SJCRH30 (cell line): Measurements from ENCODE around the gene FANCC. TPM values are rescaled to one million over a fixed set of nuclear protein-coding genes. Genes with fewer than 3 reads are reported as not detected.

Experiments used
- DNase-seq, 2 experiments: peaks; one replicate each; pipeline ENCODE4 v3.0.0-alpha.2; 2015 to 2020
- H3K27ac ChIP-seq: fragments of 250-450 bp; sonication (Bioruptor Pico); 2 replicates; pipeline ENCODE4 v1.5.1; 2020; ENCODE audit warnings: mild to moderate bottlenecking, moderate library complexity
- H3K27me3 ChIP-seq: fragments of 250-450 bp; sonication (Bioruptor Pico); 2 replicates; pipeline ENCODE4 v1.5.1; 2020; ENCODE audit warnings: mild to moderate bottlenecking, moderate library complexity
- H3K36me3 ChIP-seq: fragments of 250-450 bp; sonication (Bioruptor Pico); 2 replicates; pipeline ENCODE4 v1.5.1; 2020; ENCODE audit warnings: mild to moderate bottlenecking, moderate library complexity
- H3K4me1 ChIP-seq: fragments of 250-450 bp; sonication (Bioruptor Pico); 2 replicates; pipeline ENCODE4 v1.5.1; 2020; ENCODE audit warnings: mild to moderate bottlenecking, moderate library complexity
- H3K4me3 ChIP-seq: fragments of 250-450 bp; sonication (Bioruptor Pico); 2 replicates; pipeline ENCODE4 v1.5.1; 2020; ENCODE audit warnings: mild to moderate bottlenecking, moderate library complexity
- H3K9me3 ChIP-seq: fragments of 250-450 bp; sonication (Bioruptor Pico); replicated peaks from 2 replicates; pipeline ENCODE4 v1.5.1; 2020; ENCODE audit warnings: mild to moderate bottlenecking, moderate library complexity
- total RNA-seq: library from RNA; depleted of rRNA; stranded (reverse); fragments of >200 nt; shearing (Covaris generic); gene quantifications from 2 replicates; pipeline ENCODE4 v1.2.3, GENCODE V29; 2014

Gene FANCC
- total RNA-seq, 1 experiment from 2014 or later, result 28.7 TPM

DNA sequence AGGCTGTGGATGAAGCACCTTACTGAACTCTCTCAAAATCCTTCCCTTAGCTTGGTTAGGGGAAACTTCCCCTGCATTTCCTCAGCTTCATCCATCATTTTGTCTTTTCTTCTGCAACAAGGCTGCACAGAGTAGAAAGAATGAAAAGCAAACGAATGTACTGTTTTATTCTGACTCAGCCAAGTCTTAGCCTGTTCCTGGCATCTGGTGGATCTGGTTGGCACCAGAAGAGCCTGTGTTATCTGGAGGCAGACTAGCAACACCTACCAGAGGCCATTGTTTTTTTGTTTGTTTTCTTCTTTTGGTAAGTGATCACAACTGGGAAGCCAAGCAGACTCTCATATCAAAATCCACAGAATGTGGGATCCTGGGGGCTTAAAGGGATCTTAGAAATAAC lies 200.7 kb downstream of the FANCC start:
- Histone ChIP-seq H3K27me3 (no peaks in the 10 kb centered on the region), H3K27ac (no peak overlapping the region), H3K36me3 (peaks cover 3% of the 10 kb centered on the region; the same call in 1 of the 2 replicates), H3K4me1 (no peaks in the 10 kb centered on the region), H3K4me3 (no peak overlapping the region), H3K9me3 (no peaks in the 10 kb centered on the region)
- no peak for DNase-seq

DNA sequence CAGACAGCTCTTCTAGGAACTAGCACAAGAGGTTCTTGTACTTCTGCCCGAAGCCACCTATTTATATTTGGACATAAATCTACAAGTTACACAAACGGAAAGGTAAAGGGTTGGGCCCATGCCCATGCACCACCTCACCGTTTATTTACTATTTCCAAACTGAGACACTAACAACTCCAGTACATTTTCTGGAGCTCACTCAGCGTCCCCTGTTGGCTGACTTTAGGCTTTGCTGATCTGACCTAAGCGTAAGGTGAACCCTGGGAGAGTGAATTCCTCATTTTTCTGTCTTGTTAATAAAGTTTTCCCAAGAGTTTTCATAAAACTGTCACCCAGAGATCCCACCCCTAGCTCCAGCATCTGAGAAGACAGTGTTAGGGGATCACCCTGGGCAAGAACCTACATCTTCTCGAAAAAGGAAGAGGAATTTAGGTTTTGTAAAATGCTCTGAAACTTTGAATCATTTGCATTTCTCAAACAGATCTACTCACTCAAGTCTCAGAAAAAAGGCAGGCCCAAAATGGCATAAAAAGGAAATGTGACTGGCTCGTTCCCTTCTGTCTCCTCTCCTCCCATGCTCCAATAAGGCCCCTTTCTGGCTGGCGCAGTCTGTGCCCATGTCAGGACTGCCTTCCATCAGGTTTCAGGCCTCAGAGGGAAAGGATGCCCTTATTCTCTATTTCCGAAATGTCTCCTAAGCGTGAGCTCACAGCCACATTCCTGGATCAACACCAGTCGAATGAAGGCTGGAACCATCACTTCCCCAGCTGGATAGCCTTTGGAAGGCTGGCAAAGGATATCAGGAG lies 201.3 kb downstream of the FANCC start:
- Histone ChIP-seq H3K36me3 (peaks cover 9% of the 10 kb centered on the region; the same call in 1 of the 2 replicates), H3K4me1 (no peaks in the 10 kb centered on the region), H3K4me3 (no peak overlapping the region), H3K27ac (no peak overlapping the region), H3K27me3 (no peaks in the 10 kb centered on the region), H3K9me3 (no peaks in the 10 kb centered on the region)
- no peak for DNase-seq

DNA sequence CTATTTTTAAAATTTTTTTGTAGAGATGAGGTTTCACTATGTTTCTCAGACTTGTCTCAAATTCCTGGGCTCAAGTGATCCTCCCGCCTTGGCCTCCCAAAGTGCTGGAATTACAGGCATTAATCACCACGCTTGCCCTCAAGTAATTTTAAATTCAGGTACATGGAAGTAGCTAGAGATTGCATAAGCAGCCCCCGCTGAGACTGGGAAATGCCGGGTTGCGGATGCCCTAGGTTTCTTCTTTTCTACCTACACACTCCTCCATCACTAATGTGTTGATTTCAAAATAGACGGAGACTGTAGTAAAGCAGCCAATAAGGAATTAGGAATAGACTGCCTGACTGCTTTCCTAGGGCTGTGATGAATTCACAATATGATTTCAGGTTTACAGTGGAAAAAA lies 202.4 kb downstream of the FANCC start:
- H3K27me3 ChIP-seq, result no peaks in the 10 kb centered on the region
- no peak for DNase-seq
- no peak overlapping the region for H3K4me3 ChIP-seq
- H3K9me3 ChIP-seq, result no peaks in the 10 kb centered on the region
- H3K4me1 ChIP-seq, result no peaks in the 10 kb centered on the region
- peaks cover 17% of the 10 kb centered on the region for H3K36me3 ChIP-seq
- no peak overlapping the region for H3K27ac ChIP-seq

DNA sequence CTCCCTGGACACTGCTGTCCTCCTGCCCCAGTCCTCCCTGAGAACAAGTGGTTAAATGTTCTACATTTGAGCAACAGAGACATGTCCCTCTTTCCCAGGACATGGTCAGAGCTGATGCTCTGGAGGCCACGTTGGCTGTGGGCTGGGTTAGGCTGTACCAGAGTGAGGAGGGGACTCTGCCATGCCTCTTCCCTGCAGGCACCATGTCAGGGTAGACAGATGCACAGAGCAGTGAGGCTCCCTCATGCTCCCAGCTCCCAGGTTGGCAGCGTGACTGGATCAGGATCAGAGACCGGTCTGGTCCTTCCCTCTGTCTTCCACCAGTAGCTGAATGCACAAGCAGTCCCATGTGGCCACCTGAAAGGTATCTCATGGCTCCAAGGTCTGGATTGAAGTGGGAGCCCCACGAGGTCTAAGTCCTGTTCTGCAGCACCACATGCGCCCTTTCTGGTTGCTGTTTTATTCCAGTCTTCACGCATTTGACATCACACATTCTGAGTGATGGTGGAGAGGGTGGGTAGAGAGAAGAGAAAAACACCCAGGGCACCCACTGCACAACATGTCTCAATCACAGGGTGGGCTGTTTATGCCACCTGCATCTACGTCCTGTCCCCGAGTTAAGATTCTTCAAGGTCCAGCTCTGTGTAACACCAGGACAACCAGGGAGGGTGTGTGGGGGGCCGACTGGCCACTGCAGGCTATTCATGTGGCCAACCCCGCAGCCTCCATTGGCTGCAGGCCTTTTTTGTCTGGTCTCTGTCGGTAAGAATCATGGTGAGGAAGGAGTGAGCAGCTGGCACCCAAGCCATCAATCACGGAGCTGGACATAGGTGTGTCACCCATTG lies 204.9 kb downstream of the FANCC start:
- Histone ChIP-seq H3K4me1 (no peaks in the 10 kb centered on the region), H3K27ac (no peak overlapping the region), H3K27me3 (no peaks in the 10 kb centered on the region), H3K4me3 (no peak overlapping the region), H3K36me3 (peaks cover 18% of the 10 kb centered on the region), H3K9me3 (no peaks in the 10 kb centered on the region)
- DNase-seq, result no peak

DNA sequence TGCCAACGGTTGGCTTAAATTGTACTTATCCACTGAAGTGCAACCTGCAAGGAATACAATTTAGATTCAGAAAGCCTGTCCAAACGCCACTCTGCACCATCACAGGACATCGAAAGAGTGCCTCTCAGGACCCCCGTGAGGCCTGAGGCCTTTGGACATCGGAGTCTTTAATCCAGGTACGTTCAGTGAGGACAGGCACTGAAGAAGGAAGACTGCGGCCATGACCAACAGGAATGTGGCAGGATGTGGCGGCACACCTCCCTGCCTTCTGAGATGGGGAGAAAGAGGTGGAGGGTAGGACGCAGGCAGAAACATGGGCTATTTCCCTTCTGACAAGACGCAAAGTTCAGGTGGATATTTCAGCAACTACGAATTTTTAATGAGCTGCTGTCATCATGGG lies 205.8 kb downstream of the FANCC start:
- no peak overlapping the region for H3K27ac ChIP-seq
- peaks cover 21% of the 10 kb centered on the region for H3K36me3 ChIP-seq
- H3K4me1 ChIP-seq, result no peaks in the 10 kb centered on the region
- no peak overlapping the region for H3K4me3 ChIP-seq
- DNase-seq, result no peak
- no peaks in the 10 kb centered on the region for H3K9me3 ChIP-seq
- no peaks in the 10 kb centered on the region for H3K27me3 ChIP-seq

DNA sequence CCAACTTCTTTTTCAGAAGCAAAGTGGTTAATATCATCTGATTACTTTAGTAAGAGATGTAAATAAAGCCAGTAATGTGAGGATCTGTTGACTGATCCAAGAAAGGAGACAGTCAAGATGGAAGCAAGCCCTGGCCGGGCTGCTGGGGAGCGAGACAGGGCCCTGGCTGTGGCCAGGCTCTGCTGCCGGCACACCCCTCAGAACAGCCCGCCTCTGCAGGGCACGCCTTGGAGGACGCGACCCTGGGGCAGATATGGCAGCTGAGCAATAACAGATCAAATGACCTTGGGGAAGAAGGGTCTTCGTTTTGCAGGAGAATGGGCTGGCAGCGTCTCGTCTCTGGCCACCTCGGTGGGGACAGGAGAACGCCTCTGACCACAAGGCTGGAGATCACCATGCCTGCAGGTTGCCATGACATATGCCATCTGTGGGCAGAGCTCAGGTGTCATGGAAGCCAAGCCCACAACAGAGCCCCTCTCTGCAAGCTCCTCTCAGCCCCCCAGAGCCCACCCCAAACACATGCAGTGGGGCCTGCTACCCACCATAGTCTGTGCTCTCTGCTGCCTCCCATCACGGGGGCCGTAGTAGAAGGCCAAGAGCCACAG lies 206.5 kb downstream of the FANCC start:
- Histone ChIP-seq H3K27ac (no peak overlapping the region), H3K27me3 (no peaks in the 10 kb centered on the region), H3K36me3 (peaks cover 28% of the 10 kb centered on the region), H3K4me3 (no peak overlapping the region), H3K9me3 (no peaks in the 10 kb centered on the region), H3K4me1 (no peaks in the 10 kb centered on the region)
- DNase-seq, result no peak

DNA sequence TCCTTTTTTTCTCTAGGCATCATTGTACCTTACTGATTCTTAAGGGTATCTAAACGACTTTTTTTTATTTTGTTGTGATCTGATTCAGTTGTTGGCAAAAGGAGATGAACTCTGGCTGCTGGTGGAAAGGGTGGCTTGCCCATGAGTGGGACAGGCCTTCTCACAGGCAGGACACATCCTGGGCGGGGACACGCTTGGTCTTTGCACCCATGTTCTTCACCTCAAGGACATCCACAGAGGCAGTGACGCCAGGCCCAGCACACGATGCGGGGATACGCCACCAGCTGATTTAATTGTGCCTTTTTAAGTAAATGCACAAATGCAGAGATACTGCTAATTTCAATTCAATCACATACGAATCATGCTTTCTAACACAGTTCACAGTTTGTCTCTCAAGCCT lies 208.1 kb downstream of the FANCC start:
- Histone ChIP-seq H3K9me3 (no peaks in the 10 kb centered on the region), H3K36me3 (peaks cover 28% of the 10 kb centered on the region), H3K4me3 (no peak overlapping the region), H3K27me3 (no peaks in the 10 kb centered on the region), H3K4me1 (no peaks in the 10 kb centered on the region), H3K27ac (no peak overlapping the region)
- DNase-seq, result no peak

DNA sequence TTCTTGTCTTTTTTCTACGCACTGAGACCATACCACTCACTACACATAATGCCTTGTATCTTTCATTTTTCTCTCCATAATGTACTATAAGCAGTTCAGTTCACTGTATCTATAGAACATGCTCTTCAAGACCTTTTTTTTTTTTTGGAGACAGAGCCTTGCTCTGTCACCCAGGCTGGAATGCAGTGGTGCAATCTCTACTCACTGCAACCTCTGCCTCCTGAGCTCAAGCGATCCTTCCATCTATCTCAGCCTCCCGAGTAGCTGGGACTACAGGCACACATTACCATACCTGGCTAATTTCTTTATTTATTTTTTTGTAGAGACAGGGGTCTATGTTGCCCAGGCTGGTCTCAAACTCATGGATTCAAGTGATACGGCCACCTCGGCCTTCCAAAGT lies 208.7 kb downstream of the FANCC start:
- Histone ChIP-seq H3K4me1 (no peaks in the 10 kb centered on the region), H3K27ac (no peak overlapping the region), H3K36me3 (peaks cover 28% of the 10 kb centered on the region), H3K4me3 (no peak overlapping the region), H3K27me3 (no peaks in the 10 kb centered on the region), H3K9me3 (no peaks in the 10 kb centered on the region)
- no peak for DNase-seq

DNA sequence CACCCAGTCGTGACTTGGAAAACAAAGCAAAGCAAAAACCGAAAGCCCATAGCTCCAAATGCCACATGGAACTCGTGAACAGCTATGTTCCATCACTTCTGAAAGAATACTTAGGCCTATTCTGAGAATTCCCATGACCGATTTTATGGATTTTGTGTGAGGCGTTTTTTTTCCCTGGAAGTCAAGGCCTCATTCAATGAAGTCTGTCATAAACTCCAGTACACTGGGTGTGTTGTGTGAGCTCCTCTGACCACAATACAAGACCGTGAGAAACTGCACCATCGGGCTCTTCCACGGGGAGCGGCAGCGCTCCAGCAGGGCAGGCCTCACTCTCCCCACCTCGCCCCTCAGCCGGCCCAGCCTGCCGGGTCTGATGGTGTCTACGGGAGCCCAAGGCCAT lies 209.5 kb downstream of the FANCC start:
- H3K27me3 ChIP-seq, result no peaks in the 10 kb centered on the region
- no peak overlapping the region for H3K27ac ChIP-seq
- no peaks in the 10 kb centered on the region for H3K9me3 ChIP-seq
- H3K4me1 ChIP-seq, result no peaks in the 10 kb centered on the region
- no peak overlapping the region for H3K4me3 ChIP-seq
- no peak for DNase-seq
- H3K36me3 ChIP-seq, result peaks cover 28% of the 10 kb centered on the region

DNA sequence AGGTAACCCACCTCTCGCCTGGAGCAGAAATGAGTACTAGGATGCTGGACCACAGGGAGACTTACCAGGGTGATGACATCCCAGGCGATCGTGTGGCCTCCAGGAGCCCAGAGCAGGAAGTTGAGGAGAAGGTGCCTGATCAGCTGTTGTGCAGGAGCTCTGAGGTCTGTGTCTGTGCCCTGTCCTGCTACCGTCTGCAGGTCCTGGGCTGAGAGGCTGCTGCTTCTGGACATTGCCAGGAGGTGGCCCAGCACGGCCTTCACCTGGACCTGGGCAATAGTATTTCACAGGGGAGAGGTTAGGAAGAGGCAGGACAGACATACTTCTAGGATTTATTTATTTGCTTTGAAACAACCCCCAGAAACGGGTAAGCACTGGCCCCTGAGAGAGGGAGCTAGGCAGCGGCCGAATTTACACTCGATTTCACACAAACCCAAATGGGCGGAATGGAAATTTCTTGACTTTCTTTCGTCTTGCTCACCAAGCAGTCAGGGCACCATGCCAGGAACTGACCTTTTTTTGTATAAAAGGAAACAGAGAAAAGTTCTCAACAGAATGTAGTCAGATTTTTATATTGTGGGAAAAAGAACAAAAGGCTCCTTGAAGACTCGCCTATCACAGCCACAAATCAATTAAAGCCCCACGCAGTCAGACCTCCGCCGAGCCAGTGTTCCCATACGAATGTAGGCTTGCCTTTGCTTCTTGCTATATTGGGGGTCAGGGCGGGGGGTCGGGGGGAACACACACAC lies 210.3 kb downstream of the FANCC start:
- no peak overlapping the region for H3K4me3 ChIP-seq
- H3K27me3 ChIP-seq, result no peaks in the 10 kb centered on the region
- no peak for DNase-seq
- H3K36me3 ChIP-seq, result peaks cover 31% of the 10 kb centered on the region
- no peaks in the 10 kb centered on the region for H3K9me3 ChIP-seq
- H3K27ac ChIP-seq, result no peak overlapping the region
- no peaks in the 10 kb centered on the region for H3K4me1 ChIP-seq

DNA sequence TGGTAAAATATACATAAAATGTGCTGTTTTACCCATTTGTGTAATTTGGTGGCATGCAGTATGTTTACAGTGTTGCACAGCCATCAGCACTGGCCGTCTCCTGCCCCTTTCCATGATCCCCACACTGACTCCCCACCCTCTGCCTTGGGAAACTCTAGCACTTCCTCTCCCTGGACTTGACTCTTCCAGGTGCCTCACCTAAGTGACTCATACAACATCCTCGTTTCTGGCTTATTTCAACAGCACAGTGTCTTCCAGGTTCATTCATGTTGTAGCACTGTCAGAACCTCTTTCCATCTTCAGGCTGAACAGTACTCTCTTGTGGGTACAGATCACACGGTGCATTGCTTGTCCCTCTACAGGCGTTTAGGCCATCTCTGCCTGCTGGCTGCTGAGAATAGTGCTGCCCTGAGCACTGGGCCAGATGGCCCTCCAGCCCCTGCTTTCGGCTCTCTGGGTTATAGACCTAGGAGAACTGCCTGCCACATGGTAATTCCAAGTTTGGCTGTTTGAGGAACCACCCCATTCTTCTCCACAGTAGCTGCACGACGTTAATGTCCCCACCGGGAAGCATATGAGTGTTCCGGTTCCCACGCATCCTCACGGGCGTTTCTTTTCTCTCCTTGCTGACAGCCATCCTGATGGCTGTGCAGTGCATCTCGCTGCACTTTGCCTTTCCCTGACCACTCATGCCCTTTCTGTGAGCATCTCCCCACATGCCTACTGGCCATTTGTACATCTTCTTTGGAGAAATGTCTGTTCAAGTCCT lies 211.8 kb downstream of the FANCC start:
- Histone ChIP-seq H3K27me3 (no peaks in the 10 kb centered on the region), H3K27ac (no peak overlapping the region), H3K4me3 (no peak overlapping the region), H3K9me3 (no peaks in the 10 kb centered on the region), H3K36me3 (peaks cover 23% of the 10 kb centered on the region), H3K4me1 (peaks cover 4% of the 10 kb centered on the region; the same call in 1 of the 2 replicates)
- no peak for DNase-seq

DNA sequence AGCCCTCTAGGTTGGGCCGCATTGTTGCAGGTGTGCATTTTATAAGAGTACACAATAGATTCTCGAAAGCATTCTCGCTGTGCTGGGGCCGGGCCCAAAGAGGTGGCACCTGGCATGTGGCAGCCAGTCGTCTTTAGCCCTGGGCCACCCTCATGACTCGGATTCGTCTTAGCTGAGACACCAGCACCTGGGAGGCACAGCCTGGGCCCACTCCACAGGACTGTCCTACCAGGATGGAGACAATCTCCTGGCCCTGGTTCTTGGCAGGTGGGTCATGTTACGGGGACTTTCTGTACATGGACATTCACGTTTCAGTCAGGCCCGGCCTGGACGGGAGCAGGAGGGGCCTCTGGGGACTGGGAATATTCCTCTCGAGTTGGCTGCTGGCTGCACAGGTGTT lies 212.5 kb downstream of the FANCC start:
- H3K27me3 ChIP-seq, result no peaks in the 10 kb centered on the region
- H3K4me3 ChIP-seq, result no peak overlapping the region
- no peaks in the 10 kb centered on the region for H3K9me3 ChIP-seq
- peaks cover 4% of the 10 kb centered on the region; the same call in 1 of the 2 replicates for H3K4me1 ChIP-seq
- no peak for DNase-seq
- H3K27ac ChIP-seq, result no peak overlapping the region
- H3K36me3 ChIP-seq, result peaks cover 23% of the 10 kb centered on the region

DNA sequence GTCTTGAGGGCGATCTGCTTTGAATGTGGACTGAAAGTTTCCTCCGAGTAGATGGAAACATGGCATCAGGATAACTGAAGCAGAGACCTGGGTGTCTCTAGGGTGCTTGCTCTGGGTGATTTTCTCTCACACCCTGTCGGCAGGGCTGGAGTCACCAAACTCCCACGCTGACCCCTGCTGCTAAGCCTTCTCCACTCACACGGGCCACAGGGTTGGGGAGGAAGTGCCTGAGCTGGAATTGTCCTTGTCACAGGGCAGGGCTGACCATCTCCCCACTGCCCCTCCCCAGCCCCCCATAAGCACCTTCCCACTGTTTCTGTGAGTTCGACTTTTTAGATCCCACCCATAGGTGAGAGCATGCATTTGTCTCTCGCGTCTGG lies 212.9 kb downstream of the FANCC start:
- Histone ChIP-seq H3K4me1 (peaks cover 4% of the 10 kb centered on the region; the same call in 1 of the 2 replicates), H3K9me3 (no peaks in the 10 kb centered on the region), H3K4me3 (no peak overlapping the region), H3K27me3 (no peaks in the 10 kb centered on the region), H3K36me3 (peaks cover 23% of the 10 kb centered on the region), H3K27ac (no peak overlapping the region)
- no peak for DNase-seq
